MM.1S (cell line): Measurements from ENCODE around the gene FBXW11.
"Not testable (repeated sequence)": the region's sequence is repeated elsewhere in the genome, so short reads cannot be mapped to it uniquely, and the experiment has no call there.

Source experiments
- DNase-seq: peaks from one replicate; pipeline ENCODE4 v3.0.0-alpha.2; 2015
- H2AFZ ChIP-seq: fragments of 300-600 bp; sonication (generic); 2 replicates; pipeline ENCODE4 v1.6.0; 2016; ENCODE audit warnings: antibody characterized with exemption, low read length
- H3F3A ChIP-seq: fragments of 300-600 bp; sonication (generic); 2 replicates; pipeline ENCODE4 v1.6.1; 2016; ENCODE audit warnings: mild to moderate bottlenecking, antibody characterized with exemption, low read length, moderate library complexity, mixed read lengths; ENCODE audit not compliant: insufficient read depth
- H3K27ac ChIP-seq: fragments of 300-600 bp; sonication (generic); 2 replicates; pipeline ENCODE4 v1.5.1; 2016; ENCODE audit warnings: mild to moderate bottlenecking, low read length
- H3K27me3 ChIP-seq: fragments of 300-600 bp; sonication (generic); replicated peaks from 2 replicates; pipeline ENCODE4 v1.6.0; 2016; ENCODE audit warnings: low read length; ENCODE audit not compliant: insufficient read depth
- H3K36me3 ChIP-seq: fragments of 300-600 bp; sonication (generic); replicated peaks from 2 replicates; pipeline ENCODE4 v1.6.1; 2016; ENCODE audit warnings: mild to moderate bottlenecking, low read length, mixed read lengths; ENCODE audit not compliant: insufficient read depth
- H3K4me1 ChIP-seq: fragments of 300-600 bp; sonication (generic); 2 replicates; pipeline ENCODE4 v1.6.1; 2016; ENCODE audit warnings: low read length, mixed read lengths
- H3K4me2 ChIP-seq: fragments of 300-600 bp; sonication (generic); 2 replicates; pipeline ENCODE4 v1.6.0; 2016; ENCODE audit warnings: low read depth, low read length
- H3K4me3 ChIP-seq: fragments of 300-600 bp; sonication (generic); 2 replicates; pipeline ENCODE4 v1.5.1; 2016; ENCODE audit warnings: low read length, mixed read lengths
- H3K79me2 ChIP-seq: fragments of 300-600 bp; sonication (generic); 2 replicates; pipeline ENCODE4 v1.6.1; 2016; ENCODE audit warnings: mixed run types, low read length, mixed read lengths
- H3K9ac ChIP-seq: fragments of 300-600 bp; sonication (generic); 2 replicates; pipeline ENCODE4 v1.6.1; 2016; ENCODE audit warnings: low read length, mixed read lengths
- H3K9me2 ChIP-seq: fragments of 300-600 bp; sonication (generic); replicated peaks from 2 replicates; pipeline ENCODE4 v1.6.1; 2016; ENCODE audit warnings: mild to moderate bottlenecking, low read length, mixed read lengths; ENCODE audit not compliant: insufficient read depth
- H3K9me3 ChIP-seq: fragments of 300-600 bp; sonication (generic); replicated peaks from 2 replicates; pipeline ENCODE4 v1.6.1; 2016; ENCODE audit warnings: mild to moderate bottlenecking, low read length, mixed read lengths; ENCODE audit not compliant: insufficient read depth
- H4K20me1 ChIP-seq: fragments of 300-600 bp; sonication (generic); 2 replicates; pipeline ENCODE4 v1.6.1; 2016; ENCODE audit warnings: mild to moderate bottlenecking, low read length, moderate library complexity, mixed read lengths; ENCODE audit not compliant: insufficient read depth
- CTCF ChIP-seq: fragments of 300-600 bp; sonication (generic); IDR thresholded peaks from 2 replicates; pipeline ENCODE4 v1.5.1; 2016; ENCODE audit warnings: antibody characterized with exemption, low read length, mixed read lengths
- EZH2 ChIP-seq: fragments of 300-600 bp; sonication (generic); optimal IDR thresholded peaks from 2 replicates; pipeline ENCODE3; 2017; ENCODE audit warnings: low read depth, mild to moderate bottlenecking, antibody characterized with exemption, low read length, mixed read lengths
- EZH2phosphoT487 ChIP-seq: fragments of 300-600 bp; sonication (generic); IDR thresholded peaks from 2 replicates; pipeline ENCODE4 v1.6.1; 2018; ENCODE audit warnings: antibody characterized with exemption, low read length

Gene FBXW11

GRCh38 chr5:171945476-171945875, 61.0 kb downstream of the FBXW11 start:
- Histone ChIP-seq H2AFZ (no peak overlapping the region), H3K27ac (no peak overlapping the region)

DNA sequence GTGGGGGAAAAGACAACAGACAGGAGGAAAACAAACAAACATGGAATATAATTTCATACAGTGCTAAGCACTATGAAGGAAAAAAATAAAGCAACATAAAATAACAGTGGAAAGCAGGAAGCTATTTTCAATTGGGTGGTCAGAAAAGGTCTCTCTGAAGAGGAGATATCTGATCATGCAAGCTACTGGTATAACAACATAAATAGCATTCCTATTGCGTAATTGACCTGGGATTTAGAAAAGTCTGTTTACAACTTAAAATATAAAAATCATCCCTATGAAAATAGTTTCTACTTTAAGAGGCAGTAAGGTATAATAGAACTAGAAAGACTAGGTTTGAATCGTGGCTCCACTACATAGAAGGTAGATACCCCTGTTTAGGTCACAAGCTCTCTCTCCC, 61.4 kb downstream of the FBXW11 start:
- Histone ChIP-seq H3K27ac (no peak overlapping the region), H3K27me3 (no peaks in the 10 kb centered on the region), H3K4me2 (no peak overlapping the region), H3K4me3 (no peak overlapping the region), H3K36me3 (no peaks in the 10 kb centered on the region), H3K79me2 (peaks cover 59% of the 10 kb centered on the region), H3F3A (no peaks in the 10 kb centered on the region), H4K20me1 (no peaks in the 10 kb centered on the region; the same call in 1 of the 2 replicates), H2AFZ (no peak overlapping the region), H3K9ac (no peak overlapping the region), H3K4me1 (no peaks in the 10 kb centered on the region), H3K9me2 (no peaks in the 10 kb centered on the region), H3K9me3 (no peaks in the 10 kb centered on the region)
- DNase-seq: no peak
- no peak for TF ChIP-seq CTCF
- no peak for TF ChIP-seq EZH2phosphoT487
- TF ChIP-seq EZH2: no peak

More at GRCh38 chr5:171945476-171945875, 61.0 kb downstream of the FBXW11 start:
- no peak overlapping the region for H3K4me2 ChIP-seq
- H3K9ac ChIP-seq: no peak overlapping the region
- H3K79me2 ChIP-seq: peaks cover 59% of the 10 kb centered on the region
- no peaks in the 10 kb centered on the region for H3K36me3 ChIP-seq
- H4K20me1 ChIP-seq: no peaks in the 10 kb centered on the region; the same call in 1 of the 2 replicates
- H3K4me3 ChIP-seq: no peak overlapping the region
- no peak for DNase-seq
- no peaks in the 10 kb centered on the region for H3K9me2 ChIP-seq
- H3F3A ChIP-seq: no peaks in the 10 kb centered on the region
- no peaks in the 10 kb centered on the region for H3K27me3 ChIP-seq
- H3K4me1 ChIP-seq: no peaks in the 10 kb centered on the region
- H3K9me3 ChIP-seq: no peaks in the 10 kb centered on the region
- TF ChIP-seq EZH2phosphoT487: no peak
- TF ChIP-seq EZH2: no peak
- TF ChIP-seq CTCF: no peak

DNA sequence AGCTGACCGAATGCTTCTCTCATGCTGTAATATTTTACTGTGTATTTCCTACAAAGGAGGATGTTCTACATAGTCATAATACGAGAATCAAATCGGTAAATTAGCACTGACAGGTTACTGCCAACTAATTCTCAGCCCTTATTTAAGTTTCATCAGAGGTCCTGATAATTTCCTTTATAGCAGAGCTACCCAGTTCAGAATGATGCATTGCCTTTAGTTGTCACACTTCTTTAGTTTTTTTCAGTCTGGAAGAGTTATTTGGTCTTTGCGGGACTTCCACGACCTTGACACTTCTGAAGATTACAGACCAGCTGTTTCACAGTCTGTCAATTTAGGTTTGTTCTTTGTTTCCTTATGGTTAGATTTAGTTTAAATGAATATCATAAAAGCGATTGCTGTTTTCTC, 64.3 kb downstream of the FBXW11 start:
- H3K9me3 ChIP-seq, DNase-seq, H3K27ac ChIP-seq, H3F3A ChIP-seq, H3K4me1 ChIP-seq, H3K36me3 ChIP-seq, H3K4me2 ChIP-seq, H3K4me3 ChIP-seq, H3K9me2 ChIP-seq, H3K9ac ChIP-seq, H4K20me1 ChIP-seq, H3K27me3 ChIP-seq, H2AFZ ChIP-seq: not testable (repeated sequence)
- H3K79me2 ChIP-seq: peaks cover 55% of the 10 kb centered on the region

- peaks cover 56% of the 10 kb centered on the region for H3K79me2 ChIP-seq
- H3K9me2 ChIP-seq, H2AFZ ChIP-seq, H3K9me3 ChIP-seq, H3K27ac ChIP-seq, H3F3A ChIP-seq, H3K36me3 ChIP-seq, DNase-seq, H3K4me2 ChIP-seq, H3K4me3 ChIP-seq, H3K27me3 ChIP-seq, H3K4me1 ChIP-seq, H3K9ac ChIP-seq, H4K20me1 ChIP-seq: not testable (repeated sequence)
These were observed 64.8 kb downstream of the FBXW11 start for GRCh38 chr5:171941675-171942074.

- H3K36me3 ChIP-seq, H3K4me2 ChIP-seq, H3K27ac ChIP-seq, H3K9me3 ChIP-seq, H3K27me3 ChIP-seq, H3K4me1 ChIP-seq, H2AFZ ChIP-seq, H3K9me2 ChIP-seq, H4K20me1 ChIP-seq, H3F3A ChIP-seq, H3K9ac ChIP-seq, DNase-seq, H3K4me3 ChIP-seq: not testable (repeated sequence)
- peaks cover 55% of the 10 kb centered on the region for H3K79me2 ChIP-seq
These were observed 65.2 kb downstream of the FBXW11 start for GRCh38 chr5:171941275-171941674.
